Muscle of back (tissue), 11 donors: ENCODE measurements around the gene LEMD1. TPM values are rescaled to one million over a fixed set of nuclear protein-coding genes. Genes with fewer than 3 reads are reported as not detected.
"Not testable (repeated sequence)": the region's sequence is repeated elsewhere in the genome, so short reads cannot be mapped to it uniquely, and the experiment has no call there.

Source experiments
- DNase-seq, 3 donors: peaks; one replicate each; pipeline versions ENCODE4 v3.0.0 to v3.0.0-alpha.2; 2013
- polyA plus RNA-seq, 10 donors: library from polyadenylated mRNA; unstranded; fragments of 120-200 nt; gene quantifications; one replicate each; pipeline ENCODE4 v1.2.1, GENCODE V29; 2013; ENCODE audit not compliant: insufficient read length in 10 of 10

Gene LEMD1
- polyA plus RNA-seq, 10 donors: not detected

DNA sequence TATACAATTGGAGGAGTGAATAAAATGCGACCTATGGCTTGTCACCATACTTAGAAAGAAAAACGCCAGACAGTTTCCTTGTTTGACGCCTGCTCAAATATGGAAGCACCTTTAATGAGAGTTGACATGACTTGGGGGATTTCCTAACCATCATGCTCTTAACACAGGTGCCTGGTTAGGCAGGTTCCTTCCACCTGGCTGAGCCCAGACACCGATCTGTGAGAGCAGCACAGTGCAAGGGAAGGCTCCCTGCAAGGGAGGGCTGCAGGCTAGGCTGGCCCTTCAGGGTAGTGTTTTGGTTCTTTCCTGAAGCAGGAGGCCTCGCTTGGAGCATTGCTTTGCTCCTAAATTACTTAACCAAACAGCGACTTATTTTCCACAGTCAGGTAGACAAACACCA is 40.6 kb downstream of the LEMD1 start:
- DNase-seq: no peak

GRCh38 chr1:205380882-205381281 is 41.0 kb downstream of the LEMD1 start:
- no peak for DNase-seq

- no peak for DNase-seq
Observed at GRCh38 chr1:205379056-205379455, 42.8 kb downstream of the LEMD1 start.

DNA sequence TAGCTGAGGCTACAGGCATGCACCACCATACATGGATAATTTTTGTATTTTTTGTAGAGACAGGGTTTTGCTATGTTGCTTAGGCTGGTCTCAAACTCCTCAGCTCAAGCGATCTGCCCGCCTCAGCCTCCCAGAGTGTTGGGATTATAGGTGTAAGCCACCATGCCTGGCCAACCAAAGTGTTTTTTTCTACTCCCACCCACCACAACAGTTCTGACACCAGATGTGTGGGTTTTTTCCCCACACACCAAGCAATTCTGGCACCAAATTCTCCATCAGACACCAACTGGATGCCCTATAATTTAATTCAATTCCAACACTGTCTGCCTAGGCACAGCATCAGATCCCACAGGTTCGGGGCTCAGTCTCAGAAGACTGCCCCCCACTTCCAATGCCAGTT is 44.5 kb downstream of the LEMD1 start:
- DNase-seq: no peak

DNA sequence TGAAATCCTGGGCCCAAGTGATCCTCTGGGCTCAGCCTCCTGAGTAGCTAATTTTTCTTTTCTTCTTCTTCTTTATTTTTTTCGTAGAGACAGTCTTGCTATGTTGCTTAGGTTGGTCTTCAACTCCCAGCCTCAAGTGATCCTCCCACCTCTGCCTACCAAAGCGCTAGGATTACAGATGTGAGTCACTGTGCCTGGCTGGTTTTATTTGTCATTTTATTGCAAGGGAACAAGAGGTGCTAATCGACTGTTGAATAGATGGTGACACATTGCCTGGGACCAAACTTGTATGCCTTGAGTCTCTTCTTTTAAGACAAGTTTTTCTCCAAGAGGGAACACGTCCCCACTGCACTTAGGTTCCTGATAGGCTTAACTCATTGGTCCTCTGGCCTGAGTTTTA is 45.1 kb downstream of the LEMD1 start:
- DNase-seq: no peak

- no peak for DNase-seq
Observed at GRCh38 chr1:205375835-205376545, 45.9 kb downstream of the LEMD1 start.

DNA sequence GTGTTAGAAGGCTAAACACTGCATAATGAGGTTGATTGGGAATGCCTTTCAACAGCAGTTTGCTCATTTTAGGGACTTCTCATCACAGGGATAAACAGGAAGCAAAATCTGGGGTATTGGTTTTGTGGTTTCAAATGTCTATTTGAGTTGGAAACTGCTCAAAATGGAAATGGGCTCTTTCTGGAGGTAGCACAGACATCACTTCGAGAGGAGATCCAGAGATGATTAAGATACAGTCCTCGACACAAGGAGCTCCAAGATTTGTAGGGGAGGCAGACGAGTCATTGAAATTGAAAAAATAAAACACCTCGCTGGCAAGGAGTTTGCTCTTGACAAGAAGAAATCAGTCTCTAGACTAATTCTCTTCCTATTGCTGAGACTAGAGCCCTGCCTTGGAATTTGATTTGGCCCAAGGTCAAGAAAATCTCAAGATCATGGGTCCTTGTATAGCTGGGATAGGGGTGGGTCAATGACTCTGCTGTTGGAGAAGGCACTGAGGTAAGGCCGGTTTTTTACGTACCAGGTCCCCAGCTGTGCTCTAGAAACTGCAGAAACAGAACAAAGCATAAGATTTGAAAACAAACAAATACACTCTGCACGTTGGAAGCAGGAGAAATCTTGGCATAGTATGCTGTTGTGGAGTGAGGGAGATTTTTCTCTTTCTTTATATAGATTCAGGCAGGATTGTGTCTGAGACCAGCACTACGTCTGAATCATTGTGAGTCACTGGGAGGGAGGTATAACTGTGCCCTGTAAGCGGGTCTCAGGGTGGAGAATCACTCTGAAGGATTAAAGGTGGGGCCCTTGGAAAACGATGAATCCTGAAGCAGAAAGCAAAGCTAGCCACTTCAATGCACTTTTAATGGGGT is 47.4 kb downstream of the LEMD1 start:
- DNase-seq: peak in 1 of 3 donors; percentile 57

DNA sequence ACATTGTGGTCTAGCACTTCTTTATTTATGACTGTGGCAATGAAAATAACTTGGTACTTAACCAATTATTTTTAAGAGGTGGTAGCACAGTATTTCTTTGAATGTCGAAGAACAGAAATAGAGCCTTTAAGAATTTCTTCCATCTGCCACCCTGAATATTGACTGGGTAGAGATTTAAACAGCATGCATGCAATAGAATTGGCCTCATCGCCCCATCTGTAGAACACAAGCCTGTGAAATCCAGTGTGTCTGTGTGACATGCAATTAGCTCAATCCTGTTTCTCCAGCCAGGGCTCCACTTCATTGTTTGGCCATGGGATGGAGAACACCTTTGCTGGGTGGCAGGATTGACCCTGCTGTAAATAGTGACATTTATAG is 48.1 kb downstream of the LEMD1 start:
- DNase-seq: no peak

- no peak for DNase-seq
Observed at GRCh38 chr1:205373022-205373797, 48.6 kb downstream of the LEMD1 start.

GRCh38 chr1:205371871-205372660 is 49.8 kb downstream of the LEMD1 start:
- DNase-seq: no peak

- no peak for DNase-seq
Observed at GRCh38 chr1:205370780-205371179, 51.1 kb downstream of the LEMD1 start.

DNA sequence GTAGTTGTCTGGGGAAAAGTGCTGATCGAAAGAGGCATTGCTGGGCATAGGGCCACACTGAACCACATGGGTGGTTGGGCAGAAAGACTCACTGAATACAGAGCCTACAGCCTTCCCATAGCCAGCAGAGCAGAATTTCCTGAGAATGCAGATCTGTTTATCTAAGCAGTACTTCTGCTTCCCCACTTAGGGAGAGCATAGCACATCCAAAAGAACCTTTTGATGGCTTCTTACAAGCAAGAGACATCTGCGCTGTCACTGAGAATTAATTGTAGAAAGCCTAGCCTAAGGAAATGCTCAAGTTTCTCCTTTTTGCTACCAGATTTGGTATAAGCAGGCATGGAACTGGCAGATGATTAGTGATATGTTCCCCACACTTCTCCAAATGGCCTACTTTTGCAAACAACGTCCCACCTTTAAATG is 52.1 kb downstream of the LEMD1 start:
- no peak for DNase-seq

DNA sequence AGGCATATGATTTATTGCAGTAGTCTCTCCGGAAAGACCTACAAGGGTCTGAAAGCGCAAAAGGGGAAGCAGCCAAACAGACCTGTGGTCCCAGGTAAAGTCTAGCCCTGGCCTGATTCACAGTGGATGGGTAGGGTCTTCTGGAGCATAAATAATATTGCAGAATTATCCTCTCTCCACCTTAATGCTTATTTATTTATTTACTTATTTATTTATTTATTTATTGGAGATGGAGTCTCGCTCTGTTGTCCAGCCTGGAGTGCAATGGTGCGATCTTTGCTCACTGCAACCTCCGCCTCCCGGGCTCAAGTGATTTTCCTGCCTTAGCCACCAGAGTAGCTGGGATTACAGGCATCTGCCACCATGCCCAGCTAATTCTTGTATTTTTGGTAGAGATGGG is 53.4 kb downstream of the LEMD1 start:
- no peak for DNase-seq

- no peak for DNase-seq
Observed at GRCh38 chr1:205365945-205366463, 55.9 kb downstream of the LEMD1 start.

- not testable (repeated sequence) for DNase-seq
Observed at GRCh38 chr1:205365086-205365485, 56.8 kb downstream of the LEMD1 start.

GRCh38 chr1:205360891-205361290 is 61.0 kb downstream of the LEMD1 start:
- DNase-seq: no peak

- DNase-seq: peak in 2 of 3 donors; percentile 25 to 66
Observed at GRCh38 chr1:205359771-205360565, 61.9 kb downstream of the LEMD1 start.

- no peak for DNase-seq
Observed at GRCh38 chr1:205358579-205358978, 63.3 kb downstream of the LEMD1 start.

DNA sequence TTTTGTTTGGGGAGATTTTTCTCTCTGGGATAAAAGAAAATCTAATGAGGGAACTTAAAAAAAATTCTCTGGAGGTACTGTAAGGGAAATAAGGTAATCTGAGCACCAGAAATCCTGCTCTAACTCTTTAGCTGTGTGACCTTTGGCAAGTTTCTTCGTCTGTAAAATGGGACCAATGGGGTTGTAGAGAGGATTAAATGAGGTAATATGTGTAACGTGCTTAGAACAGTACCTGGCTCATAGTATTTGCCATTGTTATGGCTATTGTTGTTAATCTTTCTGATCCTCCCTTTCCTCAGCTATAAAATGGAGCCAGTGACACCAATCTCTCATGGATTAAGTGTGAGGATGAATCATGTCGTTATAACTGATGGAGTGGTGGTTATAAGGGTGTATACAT is 64.3 kb downstream of the LEMD1 start:
- DNase-seq: no peak

GRCh38 chr1:205356440-205357139 is 65.3 kb downstream of the LEMD1 start, which contains the start of gene KLHDC8A:
Gene KLHDC8A, minus strand, starts transcription at chr1:205356922. Its CDS starts 13,318 bp downstream, at chr1:205343604.
- DNase-seq: peak; percentile 40 to 94 (median 75)
